Measurements from ENCODE around the gene FOXO4. TPM values are rescaled to one million over a fixed set of nuclear protein-coding genes. Genes with fewer than 3 reads are reported as not detected.

The FOXO4 gene
- polyA plus RNA-seq, 2 of the 4 experiments (the other 2 are of a cell fraction) = 1.0 to 2.3 TPM

DNA sequence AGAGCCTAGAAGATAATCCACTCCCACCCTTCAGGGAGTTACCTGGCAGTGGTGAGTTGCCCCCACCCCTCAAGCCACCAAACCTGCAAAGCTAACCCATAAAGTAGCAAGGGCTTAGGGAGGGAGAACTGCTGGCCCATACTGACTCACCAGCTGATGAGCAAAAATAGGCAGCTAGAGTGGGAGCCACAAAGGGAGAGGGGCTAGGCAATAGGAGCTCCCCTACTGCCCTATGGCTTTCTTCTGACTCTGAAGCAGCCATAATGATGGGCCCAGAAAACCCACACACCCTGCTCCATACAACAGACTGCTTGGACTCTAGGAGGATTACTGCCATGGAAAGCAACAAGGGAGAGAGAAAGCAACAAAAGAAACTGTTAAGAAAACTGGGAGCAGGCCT, 35.5 kb upstream of the FOXO4 start (continued):
- TF ChIP-seq, protein P1, sequence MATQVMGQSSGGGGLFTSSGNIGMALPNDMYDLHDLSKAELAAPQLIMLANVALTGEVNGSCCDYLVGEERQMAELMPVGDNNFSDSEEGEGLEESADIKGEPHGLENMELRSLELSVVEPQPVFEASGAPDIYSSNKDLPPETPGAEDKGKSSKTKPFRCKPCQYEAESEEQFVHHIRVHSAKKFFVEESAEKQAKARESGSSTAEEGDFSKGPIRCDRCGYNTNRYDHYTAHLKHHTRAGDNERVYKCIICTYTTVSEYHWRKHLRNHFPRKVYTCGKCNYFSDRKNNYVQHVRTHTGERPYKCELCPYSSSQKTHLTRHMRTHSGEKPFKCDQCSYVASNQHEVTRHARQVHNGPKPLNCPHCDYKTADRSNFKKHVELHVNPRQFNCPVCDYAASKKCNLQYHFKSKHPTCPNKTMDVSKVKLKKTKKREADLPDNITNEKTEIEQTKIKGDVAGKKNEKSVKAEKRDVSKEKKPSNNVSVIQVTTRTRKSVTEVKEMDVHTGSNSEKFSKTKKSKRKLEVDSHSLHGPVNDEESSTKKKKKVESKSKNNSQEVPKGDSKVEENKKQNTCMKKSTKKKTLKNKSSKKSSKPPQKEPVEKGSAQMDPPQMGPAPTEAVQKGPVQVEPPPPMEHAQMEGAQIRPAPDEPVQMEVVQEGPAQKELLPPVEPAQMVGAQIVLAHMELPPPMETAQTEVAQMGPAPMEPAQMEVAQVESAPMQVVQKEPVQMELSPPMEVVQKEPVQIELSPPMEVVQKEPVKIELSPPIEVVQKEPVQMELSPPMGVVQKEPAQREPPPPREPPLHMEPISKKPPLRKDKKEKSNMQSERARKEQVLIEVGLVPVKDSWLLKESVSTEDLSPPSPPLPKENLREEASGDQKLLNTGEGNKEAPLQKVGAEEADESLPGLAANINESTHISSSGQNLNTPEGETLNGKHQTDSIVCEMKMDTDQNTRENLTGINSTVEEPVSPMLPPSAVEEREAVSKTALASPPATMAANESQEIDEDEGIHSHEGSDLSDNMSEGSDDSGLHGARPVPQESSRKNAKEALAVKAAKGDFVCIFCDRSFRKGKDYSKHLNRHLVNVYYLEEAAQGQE (IDR thresholded peaks at IDR 0.05) = no peak
- TF ChIP-seq POLR2AphosphoS2 (conservative IDR thresholded peaks at IDR 0.05; ENCODE audit: low read length) (no peak), HOXA7 (CRISPR knock-in tag; IDR thresholded peaks at IDR 0.05) (no peak), GATA3 (IDR thresholded peaks at IDR 0.05; ENCODE audit: borderline replicate concordance) (no peak)

DNA sequence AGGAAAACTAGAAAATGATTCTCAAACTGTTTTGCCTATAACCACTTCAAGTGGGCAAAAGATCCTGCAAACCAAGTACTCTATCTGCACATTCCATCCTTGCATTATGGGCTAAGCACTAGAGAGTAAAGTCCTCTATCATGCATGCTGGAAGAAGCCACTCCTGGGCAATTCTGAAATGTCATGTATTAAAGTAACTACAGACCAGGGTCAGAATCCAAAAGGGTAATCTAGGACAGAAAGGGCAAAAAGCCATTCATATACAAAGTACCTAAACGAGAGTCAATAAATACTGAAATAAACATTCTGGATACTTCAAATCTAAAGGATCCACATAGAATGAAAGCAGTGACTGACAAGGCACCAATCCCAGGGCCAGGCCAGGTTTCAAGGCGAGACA, 28.6 kb upstream of the FOXO4 start:
- no peak for DNase-seq (ENCODE audit: low read depth in 1 of 2, low spot score in 1 of 2)
- no peak for FAIRE-seq
- peak overlapping the region; percentile 91 to 93 for H3K27ac ChIP-seq
- peaks cover 4% of the 10 kb centered on the region; the same call in 1 of the 3 replicates for H3K4me1 ChIP-seq
- ChIA-PET CTCF (no interaction called here), POLR2A (interaction anchor here (0.9 to 1.5 kb wide), 2 partner anchors 9 to 52 kb away, joined by 3 to 15 read pairs; partner anchors contain the start of gene MED12)
- H3K4me2 ChIP-seq = peak overlapping the region; percentile 78
- WGBS (ENCODE audit: missing lambda C conversion rate) = 12% methylated on average over 2 of the region's 2 CpGs
- TF ChIP-seq NFE2L2 (conservative IDR thresholded peaks at IDR 0.05; ENCODE audit: low read length) (no peak), RARB (CRISPR knock-in tag; IDR thresholded peaks at IDR 0.05) (no peak), ZFP36 (IDR thresholded peaks at IDR 0.05; ENCODE audit: borderline replicate concordance, partially characterized antibody) (no peak), KDM5A (IDR thresholded peaks at IDR 0.05) (no peak), NPAS2 (CRISPR knock-in tag; IDR thresholded peaks at IDR 0.05; ENCODE audit: borderline replicate concordance) (no peak), HOXB13 (CRISPR knock-in tag; IDR thresholded peaks at IDR 0.05; ENCODE audit: low read depth) (no peak), CBX2 (IDR thresholded peaks at IDR 0.05; ENCODE audit: borderline replicate concordance, low read depth) (no peak), RAD21 (conservative IDR thresholded peaks at IDR 0.05 in 1 of 2, IDR thresholded peaks at IDR 0.05 in 1 of 2) (no peak)
- ATAC-seq = no peak
- no peaks in the 10 kb centered on the region for H3K9me3 ChIP-seq
- peak overlapping the region; percentile 84 for H3K4me3 ChIP-seq

DNA sequence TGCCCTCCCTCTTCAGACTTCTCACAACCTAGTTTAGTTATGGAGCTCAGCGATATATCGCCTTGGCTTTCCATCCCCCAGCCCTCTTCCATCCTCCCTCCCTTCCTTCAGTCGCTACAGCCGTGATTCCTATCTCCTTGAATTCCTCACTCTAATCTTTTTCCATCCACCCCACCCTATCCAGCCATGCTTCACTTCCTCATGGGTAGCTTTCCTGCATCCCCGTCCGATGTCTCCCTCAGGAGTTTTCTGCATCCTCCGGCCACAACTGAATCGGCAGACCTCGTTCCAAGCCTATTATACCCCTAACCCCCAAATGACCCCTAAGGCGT, 28.0 kb upstream of the FOXO4 start:
- CTCF ChIA-PET = no interaction called here
- DNase-seq (ENCODE audit: low read depth in 1 of 2, low spot score in 1 of 2) (no peak), ATAC-seq (peak; percentile 54 to 55), FAIRE-seq (no peak)
- Histone ChIP-seq H3K4me3 (peak overlapping the region; percentile 84), H3K4me2 (peak overlapping the region; percentile 78), H3K9me3 (no peaks in the 10 kb centered on the region), H3K27ac (peak overlapping the region; percentile 91 to 93), H3K4me1 (peaks cover 4% of the 10 kb centered on the region; the same call in 1 of the 3 replicates)
- WGBS (ENCODE audit: missing lambda C conversion rate) = 0% methylated on average over 9 of the region's 10 CpGs
- TF ChIP-seq ZFP36 (IDR thresholded peaks at IDR 0.05; ENCODE audit: borderline replicate concordance, partially characterized antibody) (no peak), CHD2 (IDR thresholded peaks at IDR 0.05; ENCODE audit: low read length, partially characterized antibody) (no peak)
- TF ChIP-seq, protein P2, sequence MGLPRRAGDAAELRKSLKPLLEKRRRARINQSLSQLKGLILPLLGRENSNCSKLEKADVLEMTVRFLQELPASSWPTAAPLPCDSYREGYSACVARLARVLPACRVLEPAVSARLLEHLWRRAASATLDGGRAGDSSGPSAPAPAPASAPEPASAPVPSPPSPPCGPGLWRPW (IDR thresholded peaks at IDR 0.05) = no peak
- POLR2A ChIA-PET = interaction anchor here (0.6 to 1.5 kb wide), 3 partner anchors 9 to 51 kb away, joined by 3 to 15 read pairs (median 6); partner anchors contain the start of gene MED12

DNA sequence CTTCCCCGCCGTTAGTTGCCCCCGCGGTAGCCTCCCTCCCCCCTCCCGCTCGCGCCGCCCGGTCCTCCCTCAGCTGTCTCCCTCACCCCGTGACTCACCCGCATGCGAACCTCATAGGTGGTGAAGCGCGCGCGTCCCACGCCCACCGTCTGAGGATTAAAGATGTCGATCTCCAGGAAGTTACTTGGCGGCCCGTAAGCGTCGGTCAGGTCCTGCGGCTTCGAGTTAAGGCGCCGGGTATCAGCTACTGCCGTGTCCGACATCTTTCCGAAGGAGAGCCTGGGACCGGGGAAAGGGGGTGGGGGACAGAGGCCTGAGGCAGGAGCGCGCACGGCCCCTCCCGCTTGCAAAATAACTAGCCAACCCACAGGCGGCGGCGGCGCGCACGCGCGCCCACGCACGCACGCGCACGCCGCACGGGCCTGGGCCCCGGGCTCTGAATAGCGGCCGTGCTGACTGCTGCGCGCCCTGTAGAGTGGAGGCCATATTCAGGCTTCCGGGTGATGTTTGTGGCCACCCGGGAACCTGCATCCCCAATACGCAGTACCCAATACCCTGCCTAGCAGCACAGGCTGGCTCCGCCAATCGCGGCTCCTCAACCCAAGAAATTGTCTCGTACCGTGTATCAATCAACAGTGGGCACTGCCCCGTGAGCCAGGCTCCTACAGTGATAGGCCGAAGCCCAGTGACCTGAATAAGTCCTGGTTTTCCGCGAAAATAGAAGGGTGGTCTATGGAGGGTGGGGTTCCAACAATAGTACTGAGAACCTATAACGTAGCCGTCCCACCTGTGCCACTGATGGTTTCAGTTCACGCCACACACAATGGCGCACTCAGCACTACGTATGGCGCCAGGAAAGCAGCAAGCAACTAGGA, 27.4 kb upstream of the FOXO4 start, which contains the start of gene SNX12:
Gene SNX12 (minus strand): TSS at position 291 of the 875 bp plus-strand sequence. CDS start 28 bp downstream, at position 263.
- WGBS (ENCODE audit: missing lambda C conversion rate) = under 1% methylated on average over 9 of the region's 73 CpGs
- FAIRE-seq (peak; percentile 95), ATAC-seq (peak; percentile 97 to 98), DNase-seq (ENCODE audit: low read depth in 1 of 2, low spot score in 1 of 2) (peak; percentile 93 to 97)
- Histone ChIP-seq H3K4me1 (peaks cover 5% of the 10 kb centered on the region; the same call in 1 of the 3 replicates), H3K4me3 (peak within 1 kb of the TSS; percentile 84), H3K4me2 (peak within 1 kb of the TSS; percentile 84), H3K9me3 (no peaks in the 10 kb centered on the region), H3K27ac (peak within 1 kb of the TSS; percentile 91 to 94)
- ChIA-PET CTCF (no interaction called here), POLR2A (interaction anchor here (0.6 to 1.5 kb wide), 3 partner anchors 10 to 50 kb away, joined by 3 to 15 read pairs (median 6); partner anchors contain the start of gene MED12)
- peak; percentile 39 to 43; a peak in 2 of 4 replicates for TF ChIP-seq CEBPB (IDR thresholded peaks at IDR 0.05)
- TF ChIP-seq, protein P3, sequence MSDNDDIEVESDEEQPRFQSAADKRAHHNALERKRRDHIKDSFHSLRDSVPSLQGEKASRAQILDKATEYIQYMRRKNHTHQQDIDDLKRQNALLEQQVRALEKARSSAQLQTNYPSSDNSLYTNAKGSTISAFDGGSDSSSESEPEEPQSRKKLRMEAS (IDR thresholded peaks at IDR 0.05) = peak; percentile 85
- TF ChIP-seq, protein P4, sequence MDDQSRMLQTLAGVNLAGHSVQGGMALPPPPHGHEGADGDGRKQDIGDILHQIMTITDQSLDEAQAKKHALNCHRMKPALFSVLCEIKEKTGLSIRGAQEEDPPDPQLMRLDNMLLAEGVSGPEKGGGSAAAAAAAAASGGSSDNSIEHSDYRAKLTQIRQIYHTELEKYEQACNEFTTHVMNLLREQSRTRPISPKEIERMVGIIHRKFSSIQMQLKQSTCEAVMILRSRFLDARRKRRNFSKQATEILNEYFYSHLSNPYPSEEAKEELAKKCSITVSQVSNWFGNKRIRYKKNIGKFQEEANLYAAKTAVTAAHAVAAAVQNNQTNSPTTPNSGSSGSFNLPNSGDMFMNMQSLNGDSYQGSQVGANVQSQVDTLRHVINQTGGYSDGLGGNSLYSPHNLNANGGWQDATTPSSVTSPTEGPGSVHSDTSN (IDR thresholded peaks at IDR 0.05) = peak; percentile 65; the same call in 1 of the 2 replicates
- peak; percentile 61; the same call in 1 of the 2 replicates for TF ChIP-seq FOXS1 (CRISPR knock-in tag; IDR thresholded peaks at IDR 0.05)
- no peak for TF ChIP-seq HEYL (CRISPR knock-in tag; IDR thresholded peaks at IDR 0.05)
- peak; percentile 92 for TF ChIP-seq RFX5 (IDR thresholded peaks at IDR 0.05)
- TF ChIP-seq, protein P5, sequence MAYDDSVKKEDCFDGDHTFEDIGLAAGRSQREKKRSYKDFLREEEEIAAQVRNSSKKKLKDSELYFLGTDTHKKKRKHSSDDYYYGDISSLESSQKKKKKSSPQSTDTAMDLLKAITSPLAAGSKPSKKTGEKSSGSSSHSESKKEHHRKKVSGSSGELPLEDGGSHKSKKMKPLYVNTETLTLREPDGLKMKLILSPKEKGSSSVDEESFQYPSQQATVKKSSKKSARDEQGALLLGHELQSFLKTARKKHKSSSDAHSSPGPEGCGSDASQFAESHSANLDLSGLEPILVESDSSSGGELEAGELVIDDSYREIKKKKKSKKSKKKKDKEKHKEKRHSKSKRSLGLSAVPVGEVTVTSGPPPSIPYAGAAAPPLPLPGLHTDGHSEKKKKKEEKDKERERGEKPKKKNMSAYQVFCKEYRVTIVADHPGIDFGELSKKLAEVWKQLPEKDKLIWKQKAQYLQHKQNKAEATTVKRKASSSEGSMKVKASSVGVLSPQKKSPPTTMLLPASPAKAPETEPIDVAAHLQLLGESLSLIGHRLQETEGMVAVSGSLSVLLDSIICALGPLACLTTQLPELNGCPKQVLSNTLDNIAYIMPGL (CRISPR knock-in tag; IDR thresholded peaks at IDR 0.05; ENCODE audit: borderline replicate concordance) = peak; percentile 84
- no peak for TF ChIP-seq CBX2 (IDR thresholded peaks at IDR 0.05; ENCODE audit: borderline replicate concordance, low read depth)
- TF ChIP-seq TP53 (CRISPR knock-in tag; IDR thresholded peaks at IDR 0.05) = 0 out of 2 replicates have a peak, but pooled peaks have one; percentile 33
- no peak for TF ChIP-seq POLR2AphosphoS2 (conservative IDR thresholded peaks at IDR 0.05; ENCODE audit: low read length)

Measured in A549 (cell line).